H1 (cell line): ENCODE measurements around the gene OXNAD1. TPM values are rescaled to one million over a fixed set of nuclear protein-coding genes. Genes with fewer than 3 reads are reported as not detected.

ENCODE experiments used
- CTCF ChIA-PET: fragments of 300-600 bp; sonication (Branson Sonifier 250); formaldehyde crosslinking; loops from one replicate; lab custom pipeline; 2021; ENCODE audit not compliant: partially characterized antibody; lab: Charles Lee
- POLR2A ChIA-PET: fragments of 300-600 bp; sonication (Branson Sonifier 250); formaldehyde crosslinking; loops from one replicate; lab custom pipeline; 2021; ENCODE audit warnings: inconsistent platforms; ENCODE audit not compliant: partially characterized antibody; lab: Charles Lee
- DNase-seq, 2 experiments: peaks; one replicate each; pipeline versions ENCODE4 v3.0.0 to v3.0.0-alpha.2; 2010 to 2022; ENCODE audit warnings: low spot score in 2 of 2, low read depth in 1 of 2, mixed read lengths in 1 of 2
- FAIRE-seq: peaks from 2 replicates; lab custom pipeline; 2011; peaks lifted over from hg19 to GRCh38; lab: Jason Lieb, UNC
- H2AFZ ChIP-seq: 2 replicates; pipeline ENCODE4 v1.8.1; 2012; ENCODE audit warnings: low read length, inconsistent platforms
- H2AK5ac ChIP-seq: 2 replicates; pipeline ENCODE4 v1.6.1; 2013; ENCODE audit warnings: low read depth, low read length
- H2BK120ac ChIP-seq: replicated peaks from 2 replicates; pipeline ENCODE3; 2013; ENCODE audit warnings: low read depth, low read length, inconsistent platforms
- H2BK12ac ChIP-seq: 2 replicates; pipeline ENCODE4 v1.6.1; 2013; ENCODE audit warnings: low read depth, low read length
- H2BK15ac ChIP-seq: 2 replicates; pipeline ENCODE4 v1.6.1; 2013; ENCODE audit warnings: low read length
- H2BK20ac ChIP-seq: 2 replicates; pipeline ENCODE4 v1.6.1; 2013; ENCODE audit warnings: low read length
- H2BK5ac ChIP-seq: 2 replicates; pipeline ENCODE4 v1.6.1; 2013; ENCODE audit warnings: low read depth, low read length
- H3K14ac ChIP-seq: 2 replicates; pipeline ENCODE4 v1.6.1; 2013; ENCODE audit warnings: inconsistent platforms; ENCODE audit not compliant: insufficient read length
- H3K18ac ChIP-seq: 2 replicates; pipeline ENCODE4 v1.6.1; 2013; ENCODE audit warnings: low read length; ENCODE audit errors: extremely low read depth
- H3K23ac ChIP-seq: 2 replicates; pipeline ENCODE4 v1.6.1; 2013; ENCODE audit warnings: inconsistent platforms; ENCODE audit not compliant: insufficient read length
- H3K23me2 ChIP-seq: 2 replicates; pipeline ENCODE4 v1.6.1; 2013; ENCODE audit warnings: low read depth, low read length
- H3K27ac ChIP-seq: 2 replicates; pipeline ENCODE4 v1.6.1; 2011; ENCODE audit warnings: low read depth, low read length, inconsistent platforms
- H3K27me3 ChIP-seq, 4 experiments: replicated peaks in 1 of 4; 1 replicate in 1 of 4; 2 replicates in 3 of 4; pipeline versions ENCODE4 v1.6.1 to v1.8.1; 2011 to 2013; ENCODE audit warnings: low read length in 3 of 4, mild to moderate bottlenecking in 3 of 4, inconsistent platforms in 2 of 4, mixed read lengths in 2 of 4, moderate library complexity in 1 of 4; ENCODE audit not compliant: control insufficient read depth in 3 of 4, insufficient read depth in 3 of 4; ENCODE audit errors: extremely low read depth in 1 of 4
- H3K36me3 ChIP-seq, 4 experiments: 2 replicates each; pipeline versions ENCODE4 v1.6.1 to v1.8.1; 2011 to 2013; ENCODE audit warnings: mild to moderate bottlenecking in 4 of 4, low read length in 3 of 4, moderate library complexity in 2 of 4, control low read depth in 1 of 4, inconsistent platforms in 1 of 4; ENCODE audit not compliant: insufficient read depth in 4 of 4, control insufficient read depth in 2 of 4
- H3K4ac ChIP-seq: replicated peaks from 2 replicates; pipeline ENCODE3; 2013; ENCODE audit warnings: low read length, low read depth, mixed read lengths, inconsistent platforms; ENCODE audit not compliant: insufficient read length
- H3K4me1 ChIP-seq, 4 experiments: replicated peaks in 1 of 4; 1 replicate in 1 of 4; 2 replicates in 3 of 4; pipeline versions ENCODE4 v1.6.1 to v1.8.1; 2011 to 2013; ENCODE audit warnings: low read length in 3 of 4, inconsistent platforms in 2 of 4, mixed read lengths in 1 of 4; ENCODE audit not compliant: insufficient read depth in 4 of 4, control insufficient read depth in 3 of 4
- H3K4me2 ChIP-seq, 2 experiments: 2 replicates each; pipeline versions ENCODE4 v1.6.1 to v1.8.1; 2011 to 2013; ENCODE audit warnings: low read depth in 2 of 2, low read length in 2 of 2, control low read depth in 1 of 2, inconsistent platforms in 1 of 2, mild to moderate bottlenecking in 1 of 2; ENCODE audit not compliant: insufficient read depth in 1 of 2
- H3K4me3 ChIP-seq, 4 experiments: fragments of 200-600, 300-600 bp in 1 of 4; sonication (generic), shearing (Covaris generic), sonication (Bioruptor Twin) in 1 of 4; 2 replicates each; pipeline versions ENCODE4 v1.5.1 to v1.8.1; 2011 to 2016; ENCODE audit warnings: low read length in 4 of 4, low read depth in 3 of 4, control low read depth in 2 of 4, inconsistent platforms in 2 of 4, mild to moderate bottlenecking in 2 of 4, mixed read lengths in 1 of 4, moderate library complexity in 1 of 4; ENCODE audit not compliant: insufficient read depth in 2 of 4; ENCODE audit errors: extremely low read depth in 1 of 4
- H3K56ac ChIP-seq: replicated peaks from 2 replicates; pipeline ENCODE3; 2013; ENCODE audit warnings: low read depth, mild to moderate bottlenecking, mixed read lengths, low read length, inconsistent platforms; ENCODE audit not compliant: insufficient read length
- H3K79me1 ChIP-seq: 2 replicates; pipeline ENCODE4 v1.6.1; 2013; ENCODE audit warnings: low read depth, low read length, control low read depth
- H3K79me2 ChIP-seq, 2 experiments: 2 replicates each; pipeline versions ENCODE4 v1.6.1 to v1.8.1; 2012 to 2013; ENCODE audit warnings: low read length in 2 of 2, mild to moderate bottlenecking in 2 of 2, inconsistent platforms in 1 of 2; ENCODE audit not compliant: insufficient read depth in 2 of 2, control insufficient read depth in 1 of 2
- H3K9ac ChIP-seq, 4 experiments: replicated peaks in 1 of 4; 1 replicate in 1 of 4; 2 replicates in 3 of 4; pipeline versions ENCODE4 v1.6.1 to v1.8.1; 2011 to 2013; ENCODE audit warnings: low read depth in 3 of 4, low read length in 3 of 4, control low read depth in 2 of 4, mild to moderate bottlenecking in 2 of 4, moderate library complexity in 2 of 4, inconsistent platforms in 1 of 4; ENCODE audit errors: extremely low read depth in 1 of 4
- H3K9me3 ChIP-seq, 2 experiments: 2 replicates each; pipeline versions ENCODE4 v1.6.1 to v1.8.1; 2012 to 2013; ENCODE audit warnings: mild to moderate bottlenecking in 2 of 2, moderate library complexity in 2 of 2, control low read depth in 1 of 2, inconsistent platforms in 1 of 2, low read depth in 1 of 2, low read length in 1 of 2, mixed read lengths in 1 of 2; ENCODE audit not compliant: insufficient read depth in 2 of 2
- H4K20me1 ChIP-seq, 2 experiments: replicated peaks in 1 of 2; 2 replicates each; pipeline versions ENCODE3 to v1.8.1; 2011 to 2013; ENCODE audit warnings: inconsistent platforms in 2 of 2, low read length in 2 of 2, mild to moderate bottlenecking in 1 of 2; ENCODE audit not compliant: insufficient read depth in 2 of 2, control insufficient read depth in 1 of 2
- H4K5ac ChIP-seq: 2 replicates; pipeline ENCODE4 v1.6.1; 2013; ENCODE audit warnings: low read length, low read depth, mixed read lengths, inconsistent platforms; ENCODE audit not compliant: insufficient read length
- H4K8ac ChIP-seq: 2 replicates; pipeline ENCODE4 v1.8.0; 2013; ENCODE audit warnings: mild to moderate bottlenecking, moderate library complexity, low read length, inconsistent platforms; ENCODE audit not compliant: insufficient read depth; ENCODE audit errors: extremely low read depth
- H4K91ac ChIP-seq: replicated peaks from 2 replicates; pipeline ENCODE3; 2013; ENCODE audit warnings: low read length, mixed read lengths, inconsistent platforms; ENCODE audit not compliant: insufficient read length
- BRCA1 ChIP-seq: IDR thresholded peaks from 2 replicates; pipeline ENCODE4 v1.6.1; 2012; ENCODE audit warnings: low read depth, low read length, improper control_type of control experiment
- GTF2F1 ChIP-seq: IDR thresholded peaks from 2 replicates; pipeline ENCODE4 v1.6.1; 2012; ENCODE audit warnings: low read depth, low read length, improper control_type of control experiment, borderline replicate concordance
- MAFK ChIP-seq: IDR thresholded peaks from 2 replicates; pipeline ENCODE4 v1.6.1; 2012; ENCODE audit warnings: low read depth, mild to moderate bottlenecking, improper control_type of control experiment, low read length
- NANOG ChIP-seq: IDR thresholded peaks from 2 replicates; pipeline ENCODE4 v1.6.1; 2011; ENCODE audit warnings: low read length, low read depth, mild to moderate bottlenecking, inconsistent platforms; ENCODE audit not compliant: insufficient read depth, poor library complexity, severe bottlenecking
- POU5F1 ChIP-seq: IDR thresholded peaks from 2 replicates; pipeline ENCODE4 v1.6.1; 2011; ENCODE audit warnings: low read depth, mild to moderate bottlenecking, low read length, moderate library complexity
- RXRA ChIP-seq: IDR thresholded peaks from 2 replicates; pipeline ENCODE4 v1.6.1; 2011; ENCODE audit warnings: low read depth, mild to moderate bottlenecking, low read length, moderate library complexity; ENCODE audit not compliant: insufficient read depth
- SIX5 ChIP-seq: IDR thresholded peaks from 2 replicates; pipeline ENCODE4 v1.6.1; 2011; ENCODE audit warnings: mild to moderate bottlenecking, low read depth, low read length
- SP4 ChIP-seq: IDR thresholded peaks from 2 replicates; pipeline ENCODE4 v1.6.1; 2012; ENCODE audit warnings: low read length, inconsistent platforms
- SRF ChIP-seq: IDR thresholded peaks from 2 replicates; pipeline ENCODE4 v1.6.1; 2011; ENCODE audit warnings: mild to moderate bottlenecking, low read depth, low read length, moderate library complexity
- TBP ChIP-seq: IDR thresholded peaks from 2 replicates; pipeline ENCODE4 v1.6.1; 2011; ENCODE audit warnings: low read depth, low read length, improper control_type of control experiment
- TEAD4 ChIP-seq: IDR thresholded peaks from 2 replicates; pipeline ENCODE4 v1.6.1; 2012; ENCODE audit warnings: low read depth, low read length, inconsistent platforms, mixed read lengths
- WGBS, 2 experiments: shearing (Covaris generic) in 1 of 2; methylation state at CpG; one replicate each; pipeline versions ENCODE4 v1.1.6 to v1.1.7; 2013 to 2015; ENCODE audit warnings: low lambda C conversion rate in 2 of 2, mixed read lengths in 2 of 2, inconsistent platforms in 1 of 2, low coverage in 1 of 2, missing lambda C conversion rate in 1 of 2; ENCODE audit not compliant: insufficient replicate concordance in 2 of 2, insufficient coverage in 1 of 2, insufficient read length in 1 of 2; ENCODE audit errors: extremely low coverage in 1 of 2, missing lambda C conversion rate in 1 of 2; 5-methylcytosine and 5-hydroxymethylcytosine counted together
- polyA plus RNA-seq, 7 experiments: library from polyadenylated mRNA; depleted of rRNA in 3 of 7; stranded (reverse) in 5 of 7; unstranded in 2 of 7; fragments of >200 nt in 5 of 7; fragments of 200-250 nt in 2 of 7; gene quantifications; 1 replicate in 5 of 7; 2 replicates in 1 of 7; 4 replicates in 1 of 7; pipeline versions ENCODE4 v1.2.1 to v1.2.3, GENCODE V29; 2011 to 2013; ENCODE audit warnings: missing spikeins in 2 of 7, mixed read lengths in 2 of 7
- total RNA-seq: library from RNA; stranded (reverse); fragmentation: NEBNext Ultra II Directional; extraction: Animal tissue kit (Norgen Biotek cat#: 25700); gene quantifications from 2 replicates; pipeline ENCODE4 v1.2.1, GENCODE V29; 2021

The OXNAD1 gene
- total and polyA plus RNA-seq, 2 of the 8 experiments (the other 6 are each of a cell fraction or from before 2014, with no cell fraction given) = 14.9 to 24.8 TPM

GRCh38 chr3:16236856-16237393 lies 28.1 kb upstream of the OXNAD1 start:
- Histone ChIP-seq H3K27me3 (no peaks in the 10 kb centered on the region), H3K79me1 (no peaks in the 10 kb centered on the region), H3K36me3 (no peaks in the 10 kb centered on the region), H3K9me3 (no peaks in the 10 kb centered on the region), H3K56ac (no peak overlapping the region), H3K18ac (no peak overlapping the region), H4K20me1 (no peaks in the 10 kb centered on the region), H3K14ac (no peak overlapping the region), H2BK15ac (no peak overlapping the region), H4K5ac (no peak overlapping the region), H2AK5ac (no peak overlapping the region), H2BK12ac (no peak overlapping the region), H3K79me2 (no peaks in the 10 kb centered on the region), H2AFZ (no peak overlapping the region), H2BK5ac (no peak overlapping the region), H4K8ac (no peak overlapping the region), H3K9ac (no peak overlapping the region; a peak in 2 of 7 replicates), H3K4me3 (no peak overlapping the region), H3K4ac (no peak overlapping the region), H2BK20ac (no peak overlapping the region), H3K27ac (no peak overlapping the region), H3K4me2 (no peak overlapping the region), H2BK120ac (no peak overlapping the region), H3K4me1 (no peaks in the 10 kb centered on the region), H3K23me2 (no peaks in the 10 kb centered on the region), H3K23ac (no peak overlapping the region), H4K91ac (no peak overlapping the region)
- CTCF ChIA-PET = interaction anchor here (0.9 to 1.0 kb wide), 2 partner anchors 9 to 12 kb away, joined by 4 to 5 read pairs; no protein-coding TSS in a partner anchor
- POLR2A ChIA-PET = no interaction called here
- FAIRE-seq = no peak
- no peak for DNase-seq
- WGBS, 2 experiments = 91% methylated on average over 3 of the region's 3 CpGs; no CpG with 5 or more reads in 1 of the 2 experiments
- TF ChIP-seq NANOG = no peak
- TF ChIP-seq POU5F1 = no peak
- no peak for TF ChIP-seq TBP
- no peak for TF ChIP-seq RXRA
- TF ChIP-seq SIX5 = no peak
- no peak for TF ChIP-seq BRCA1
- no peak for TF ChIP-seq GTF2F1
- no peak for TF ChIP-seq SRF
- TF ChIP-seq MAFK = no peak
- no peak for TF ChIP-seq TEAD4
- TF ChIP-seq SP4 = no peak
